Measurements from ENCODE around the gene ERFL.
"Not testable (repeated sequence)": the region's sequence is repeated elsewhere in the genome, so short reads cannot be mapped to it uniquely, and the experiment has no call there.

The ERFL gene

GRCh38 chr19:41926763-41927496 lies 1.3 kb downstream of the ERFL start:
- no peak for DNase-seq

GRCh38 chr19:41926028-41926762 lies 2.1 kb downstream of the ERFL start:
- no peak for DNase-seq

GRCh38 chr19:41925208-41926003 lies 2.8 kb downstream of the ERFL start:
- no peak for DNase-seq

- no peak for DNase-seq
Measured at GRCh38 chr19:41924151-41925145, 3.8 kb downstream of the ERFL start.

DNA sequence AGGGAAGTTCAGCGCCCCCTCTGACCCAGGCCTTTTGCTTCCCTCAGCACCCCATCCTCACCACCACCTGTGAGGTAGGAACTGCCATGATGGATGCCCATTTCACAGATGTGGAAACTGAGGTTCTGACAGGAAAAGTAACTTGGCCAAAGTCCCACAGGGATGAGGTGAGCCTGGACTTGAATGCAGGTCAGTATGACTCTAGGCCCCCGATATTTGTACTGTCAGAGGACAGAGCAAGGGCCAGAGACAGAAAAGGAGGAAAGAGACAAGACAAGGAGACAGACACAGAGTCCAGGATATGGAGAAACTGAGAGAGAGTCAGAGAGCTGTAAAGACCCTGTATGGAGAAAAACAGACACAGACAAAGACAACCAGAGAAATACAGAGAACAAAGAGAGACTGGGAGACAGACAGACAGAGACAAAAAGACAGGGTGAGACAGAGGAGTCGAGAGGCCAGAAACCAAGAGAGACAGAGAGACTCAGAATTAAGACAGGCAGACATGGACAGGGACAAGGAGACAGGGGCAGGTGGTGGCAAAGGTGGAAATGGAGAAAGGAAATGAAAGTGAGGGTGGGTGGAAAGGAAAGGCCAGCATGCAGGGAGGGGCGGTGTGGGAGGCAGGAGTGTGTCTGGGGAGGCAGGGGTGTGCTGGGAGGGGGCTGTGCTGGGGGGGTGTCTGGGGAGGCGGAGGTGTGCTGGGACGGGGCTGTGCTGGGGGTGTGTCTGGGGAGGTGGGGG lies 5.0 kb downstream of the ERFL start:
- no peak for DNase-seq

- DNase-seq: no peak
Measured at GRCh38 chr19:41922585-41922984, 5.7 kb downstream of the ERFL start.

DNA sequence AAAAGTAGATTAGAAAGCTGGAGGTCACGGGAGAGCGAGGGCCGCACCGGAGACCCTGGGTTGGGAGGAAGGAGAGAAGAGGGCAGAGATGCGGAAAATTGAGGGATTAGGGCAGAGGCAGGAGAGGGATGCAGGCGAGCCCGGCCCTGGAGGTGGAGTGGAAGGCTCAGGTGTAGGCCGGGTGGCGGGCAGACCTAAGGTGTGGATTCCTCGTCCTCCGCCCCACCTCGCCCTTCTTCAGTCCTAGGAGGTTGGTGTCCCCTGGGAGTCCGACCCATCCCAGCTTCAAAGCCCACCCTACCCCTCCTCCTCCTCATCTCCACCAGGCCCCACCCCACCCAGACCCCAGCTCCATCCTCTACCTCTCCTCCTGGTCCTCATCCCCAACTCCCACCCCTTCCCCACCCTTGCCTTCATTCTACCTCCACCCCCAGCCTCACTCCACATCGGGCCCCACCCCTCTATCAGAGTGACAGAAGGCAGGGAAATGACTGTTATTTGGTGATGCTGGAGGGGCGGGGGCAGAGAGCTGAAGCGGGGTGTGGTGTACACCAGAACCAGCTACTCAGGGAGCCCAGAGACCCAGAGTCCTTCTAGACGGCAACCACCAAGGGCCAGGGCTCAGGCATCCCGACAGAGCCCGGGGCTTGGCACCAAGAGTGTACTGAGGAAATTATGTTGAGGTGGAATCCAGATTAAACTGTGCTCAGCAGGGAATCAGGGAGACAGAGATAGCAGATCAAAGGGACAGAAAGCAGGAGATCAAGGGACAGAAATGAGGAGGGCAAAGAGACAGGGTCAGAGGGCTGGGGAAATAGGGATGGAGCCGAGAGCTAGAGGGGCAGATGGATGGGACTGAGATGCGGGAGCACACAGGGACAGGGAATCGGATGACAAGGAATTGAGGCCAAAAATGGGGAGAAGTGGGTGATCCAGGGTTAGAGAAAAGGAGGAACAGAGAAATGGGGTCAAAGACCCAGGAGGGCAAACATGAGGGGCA lies 6.4 kb downstream of the ERFL start:
- no peak for DNase-seq

- no peak for DNase-seq
Measured at GRCh38 chr19:41920882-41921576, 7.2 kb downstream of the ERFL start.

- DNase-seq: no peak
Measured at GRCh38 chr19:41919948-41920712, 8.1 kb downstream of the ERFL start.

DNA sequence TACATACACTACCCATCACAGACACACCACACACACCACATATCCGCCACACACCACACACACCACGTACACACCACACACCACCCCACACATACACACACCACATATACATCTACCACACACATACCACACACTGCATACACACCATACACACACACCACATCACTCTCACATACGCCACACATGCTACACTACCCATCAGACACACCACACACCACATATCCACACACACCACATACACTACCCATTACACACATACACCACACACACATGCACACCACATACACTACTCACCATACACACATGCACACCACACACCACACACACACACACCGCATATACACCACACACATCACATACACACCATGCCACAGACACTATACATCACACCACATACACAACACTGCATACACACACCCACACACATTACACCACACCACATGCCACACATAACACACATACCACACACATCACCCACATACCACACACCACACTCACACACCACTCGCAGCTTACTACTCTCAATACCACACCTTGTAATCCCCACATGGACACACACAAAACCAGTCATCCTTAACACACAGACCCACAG lies 9.5 kb downstream of the ERFL start:
- no peak for DNase-seq

DNA sequence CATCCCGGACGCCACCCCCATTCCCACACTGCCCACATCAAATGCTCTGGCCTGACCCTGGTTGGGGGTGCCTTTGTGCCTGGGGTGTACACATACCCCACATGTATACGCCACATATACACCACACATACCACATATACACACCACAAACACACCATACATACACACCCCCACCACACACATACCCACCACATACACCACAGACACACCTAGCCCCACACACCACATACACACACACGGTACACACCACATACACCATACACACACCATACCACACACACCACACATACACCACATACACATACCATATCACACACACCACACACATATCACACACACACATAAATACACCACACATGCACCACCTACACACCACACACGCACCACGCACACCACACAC lies 10.2 kb downstream of the ERFL start:
- DNase-seq: no peak

- no peak for DNase-seq
Measured at GRCh38 chr19:41917676-41918075, 10.6 kb downstream of the ERFL start.

- no peak for DNase-seq
Measured at GRCh38 chr19:41915776-41916414, 12.4 kb downstream of the ERFL start.

DNA sequence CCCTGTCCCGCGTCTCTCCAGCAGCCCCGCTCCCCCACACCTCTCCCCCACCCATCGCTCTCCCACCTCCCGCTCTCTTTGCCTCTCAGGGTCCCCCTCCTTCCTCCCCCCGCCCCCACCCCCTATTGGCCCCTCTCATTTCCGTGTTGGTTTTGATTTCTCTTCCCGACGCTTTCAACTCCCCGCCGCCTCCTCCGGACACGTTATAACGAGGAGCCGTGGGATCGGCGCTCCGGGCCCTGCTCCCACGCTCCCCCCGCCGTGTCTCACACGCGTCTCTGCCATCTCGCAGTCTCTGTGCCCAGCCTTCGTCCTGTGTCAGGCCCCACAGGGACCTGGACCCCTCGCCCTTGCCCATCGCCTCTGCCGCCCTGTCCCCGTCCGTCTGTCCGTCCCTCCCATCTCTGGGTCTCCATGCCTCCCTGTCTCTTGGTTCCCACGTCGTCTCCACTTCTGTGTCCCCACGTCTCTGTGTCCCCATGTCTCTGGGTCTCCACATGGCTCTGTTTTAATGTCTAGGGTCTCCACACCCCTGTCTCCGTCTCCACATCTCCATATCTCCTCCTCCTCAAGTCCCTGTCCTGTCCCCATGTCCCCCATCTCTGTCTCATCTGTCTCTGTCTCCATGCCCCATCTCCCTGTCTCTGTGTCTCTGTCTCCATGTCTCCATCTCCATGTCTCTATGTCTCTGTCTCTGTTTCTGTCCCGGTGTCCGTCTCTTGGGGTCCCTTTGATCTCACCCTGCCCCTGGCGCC lies 13.1 kb downstream of the ERFL start:
- DNase-seq: no peak

DNA sequence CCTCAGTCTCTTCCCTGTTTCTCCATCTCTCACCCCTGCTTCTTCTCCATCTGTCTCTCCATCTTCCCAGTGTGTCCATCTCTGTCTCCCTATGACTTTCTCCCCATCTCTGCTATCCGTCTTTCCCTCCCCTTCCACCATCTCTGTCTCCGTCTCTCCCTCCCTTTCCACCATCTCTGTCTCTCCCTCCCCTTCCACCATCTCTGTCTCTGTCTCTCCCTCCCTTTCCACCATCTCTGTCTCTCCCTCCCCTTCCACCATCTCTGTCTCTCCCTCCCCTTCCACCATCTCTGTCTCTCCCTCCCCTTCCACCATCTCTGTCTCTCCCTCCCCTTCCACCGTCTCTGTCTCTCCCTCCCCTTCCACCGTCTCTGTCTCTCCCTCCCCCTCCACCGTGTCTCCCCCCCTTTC lies 13.8 kb downstream of the ERFL start:
- not testable (repeated sequence) for DNase-seq

DNA sequence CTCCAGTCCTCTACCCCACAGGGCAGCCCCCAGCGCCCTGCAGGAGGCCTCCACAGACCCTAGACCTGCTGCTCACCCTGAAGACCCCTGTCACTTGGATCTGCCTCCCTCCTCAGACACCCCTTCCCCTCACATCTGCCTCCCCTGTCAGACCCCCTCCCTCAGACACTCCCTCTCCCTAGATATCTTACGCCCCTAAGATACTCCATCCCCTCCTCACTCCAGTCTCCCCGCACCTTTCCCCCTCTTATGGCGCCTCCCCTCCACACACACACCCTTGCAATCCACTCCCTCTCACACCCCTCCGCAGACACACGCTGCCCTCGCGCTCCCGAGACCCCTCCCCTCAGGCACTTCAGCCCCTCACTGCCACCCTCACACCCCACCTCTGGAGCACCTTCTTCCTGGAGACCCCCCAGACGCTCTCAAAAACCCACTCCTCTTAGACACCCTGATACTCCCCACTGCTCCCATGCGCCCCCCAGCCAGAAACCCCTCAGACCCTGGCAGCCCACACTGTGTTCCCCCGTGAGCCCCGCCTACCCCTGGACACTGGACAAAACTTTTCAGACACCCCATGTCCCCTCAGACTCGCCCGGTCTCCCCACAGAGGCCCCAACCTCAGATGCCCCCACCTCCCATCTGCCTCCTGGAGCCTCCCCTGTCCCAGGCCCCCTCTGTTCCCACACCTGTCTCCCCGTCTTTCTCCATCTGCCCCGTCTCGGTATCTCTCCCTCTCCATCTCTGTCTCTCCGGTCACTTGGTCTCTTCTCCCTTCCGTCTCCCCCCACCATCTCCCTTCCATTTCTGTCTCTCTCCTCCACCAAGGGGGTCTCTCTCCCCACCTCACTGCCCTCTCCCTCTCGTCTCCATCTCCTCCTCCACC lies 14.5 kb downstream of the ERFL start:
- no peak for DNase-seq

Data from OCI-M1 (cell line).